ENCODE measurements around the gene MAP2K7. TPM values are rescaled to one million over a fixed set of nuclear protein-coding genes. Genes with fewer than 3 reads are reported as not detected.

The MAP2K7 gene
- total and polyA plus RNA-seq, 3 experiments from 2014 or later = 2.0 to 38.3 (median 35.9) TPM

- Mint-ChIP-seq H3K4me1 (peaks cover 33 to 52% (median 35%) of the 10 kb centered on the region in 3 donors), H3K4me3 (peak overlapping the region; percentile 66 to 90 (median 71)), H3K9me3 (peaks cover 0 to 2% (median 0%) of the 10 kb centered on the region in 5 donors), H3K27me3 (peaks cover 16 to 37% of the 10 kb centered on the region in 2 donors), H3K27ac (peak overlapping the region in 2 of 8 donors; percentile 72 to 76), H3K36me3 (no peaks in the 10 kb centered on the region)
- H3K4me3 ChIP-seq (ENCODE audit: low read length) = peak overlapping the region; percentile 34
- peak overlapping the region; percentile 59 for H3K27ac ChIP-seq (ENCODE audit: low read depth, low read length)
- H3K9me3 ChIP-seq (ENCODE audit: low read length) = no peaks in the 10 kb centered on the region
- no peaks in the 10 kb centered on the region for H3K36me3 ChIP-seq (ENCODE audit: insufficient read depth, low read length)
- peak; percentile 45 to 76 (median 52) for DNase-seq
- H3K4me1 ChIP-seq (ENCODE audit: insufficient read depth, low read length) = peaks cover 37% of the 10 kb centered on the region
- POLR2A ChIA-PET = interaction anchor here (0.9 to 2.2 kb wide), 5 partner anchors 11 to 190 kb away, joined by 3 to 16 read pairs (median 6); partner anchors contain the start of genes MAP2K7, SNAPC2, TIMM44 and TRAPPC5
- H3K27me3 ChIP-seq (ENCODE audit: insufficient read depth, low read length, poor library complexity, severe bottlenecking) = peaks cover 24% of the 10 kb centered on the region
- CTCF ChIA-PET = interaction anchor here (0.6 to 2.2 kb wide), 25 partner anchors 9 to 521 kb away, joined by 3 to 37 read pairs (median 4); partner anchors contain the start of genes ARHGEF18, LRRC8E, MAP2K7 and MCEMP1
These were observed 33.7 kb upstream of the MAP2K7 start for GRCh38 chr19:7869910-7870511.

- H3K4me3 Mint-ChIP-seq = peak overlapping the region; percentile 24 to 90 (median 69)
- POLR2A ChIA-PET = no interaction called here
- H3K4me1 Mint-ChIP-seq = peaks cover 26 to 46% (median 28%) of the 10 kb centered on the region in 3 donors
These were observed 32.9 kb upstream of the MAP2K7 start for GRCh38 chr19:7870571-7871436.

GRCh38 chr19:7871437-7872305, 32.0 kb upstream of the MAP2K7 start:
- H3K27ac ChIP-seq (ENCODE audit: low read depth, low read length) = peak overlapping the region; percentile 57
- peaks cover 31% of the 10 kb centered on the region for H3K4me1 ChIP-seq (ENCODE audit: insufficient read depth, low read length)
- peak overlapping the region in 5 of 8 donors; percentile 14 to 73 (median 27) for H3K27ac Mint-ChIP-seq
- ChIA-PET CTCF (no interaction called here), POLR2A (no interaction called here)
- H3K36me3 ChIP-seq (ENCODE audit: insufficient read depth, low read length) = no peaks in the 10 kb centered on the region
- peaks cover 26 to 46% (median 28%) of the 10 kb centered on the region in 3 donors for H3K4me1 Mint-ChIP-seq
- peaks cover 24% of the 10 kb centered on the region for H3K27me3 ChIP-seq (ENCODE audit: insufficient read depth, low read length, poor library complexity, severe bottlenecking)
- peaks cover 19 to 34% of the 10 kb centered on the region in 2 donors for H3K27me3 Mint-ChIP-seq
- peak overlapping the region; percentile 24 to 83 (median 67) for H3K4me3 Mint-ChIP-seq
- peak; percentile 72 to 87 (median 82) for DNase-seq
- peaks cover 0 to 2% (median 0%) of the 10 kb centered on the region in 5 donors for H3K9me3 Mint-ChIP-seq
- no peaks in the 10 kb centered on the region for H3K9me3 ChIP-seq (ENCODE audit: low read length)
- no peaks in the 10 kb centered on the region for H3K36me3 Mint-ChIP-seq
- peak overlapping the region; percentile 39 for H3K4me3 ChIP-seq (ENCODE audit: low read length)

More at GRCh38 chr19:7870571-7871436, 32.9 kb upstream of the MAP2K7 start:
- H3K27ac Mint-ChIP-seq = peak overlapping the region in 4 of 8 donors; percentile 16 to 73 (median 29)
- peaks cover 19 to 30% of the 10 kb centered on the region in 2 donors for H3K27me3 Mint-ChIP-seq
- peaks cover 0 to 2% (median 0%) of the 10 kb centered on the region in 5 donors for H3K9me3 Mint-ChIP-seq
- Histone ChIP-seq H3K27me3 (ENCODE audit: insufficient read depth, low read length, poor library complexity, severe bottlenecking) (peaks cover 24% of the 10 kb centered on the region), H3K4me3 (ENCODE audit: low read length) (no peak overlapping the region), H3K4me1 (ENCODE audit: insufficient read depth, low read length) (peaks cover 31% of the 10 kb centered on the region), H3K27ac (ENCODE audit: low read depth, low read length) (peak overlapping the region; percentile 57), H3K36me3 (ENCODE audit: insufficient read depth, low read length) (no peaks in the 10 kb centered on the region), H3K9me3 (ENCODE audit: low read length) (no peaks in the 10 kb centered on the region)
- CTCF ChIA-PET = no interaction called here
- H3K36me3 Mint-ChIP-seq = no peaks in the 10 kb centered on the region
- peak; percentile 23 to 75 (median 48) for DNase-seq

GRCh38 chr19:7872306-7873204, 31.1 kb upstream of the MAP2K7 start:
- H3K36me3 ChIP-seq (ENCODE audit: insufficient read depth, low read length) = no peaks in the 10 kb centered on the region
- H3K36me3 Mint-ChIP-seq = no peaks in the 10 kb centered on the region
- H3K4me1 Mint-ChIP-seq = peaks cover 26 to 46% (median 28%) of the 10 kb centered on the region in 3 donors

GRCh38 chr19:7873304-7874075, 30.2 kb upstream of the MAP2K7 start:
- peak overlapping the region in 5 of 7 donors; percentile 60 to 85 (median 76) for H3K4me3 Mint-ChIP-seq
- H3K4me1 ChIP-seq (ENCODE audit: insufficient read depth, low read length) = peaks cover 27% of the 10 kb centered on the region
- H3K27ac ChIP-seq (ENCODE audit: low read depth, low read length) = no peak overlapping the region
- peaks cover 24% of the 10 kb centered on the region for H3K27me3 ChIP-seq (ENCODE audit: insufficient read depth, low read length, poor library complexity, severe bottlenecking)
- ChIA-PET POLR2A (no interaction called here), CTCF (no interaction called here)
- DNase-seq = no peak
- peaks cover 23 to 42% (median 23%) of the 10 kb centered on the region in 3 donors for H3K4me1 Mint-ChIP-seq
- H3K36me3 ChIP-seq (ENCODE audit: insufficient read depth, low read length) = no peaks in the 10 kb centered on the region
- no peaks in the 10 kb centered on the region for H3K9me3 ChIP-seq (ENCODE audit: low read length)
- H3K36me3 Mint-ChIP-seq = no peaks in the 10 kb centered on the region
- no peak overlapping the region for H3K27ac Mint-ChIP-seq
- peaks cover 19 to 29% of the 10 kb centered on the region in 2 donors for H3K27me3 Mint-ChIP-seq
- no peak overlapping the region for H3K4me3 ChIP-seq (ENCODE audit: low read length)
- H3K9me3 Mint-ChIP-seq = peaks cover 0 to 2% (median 0%) of the 10 kb centered on the region in 5 donors

More at GRCh38 chr19:7872306-7873204, 31.1 kb upstream of the MAP2K7 start:
- peaks cover 24% of the 10 kb centered on the region for H3K27me3 ChIP-seq (ENCODE audit: insufficient read depth, low read length, poor library complexity, severe bottlenecking)
- H3K27ac ChIP-seq (ENCODE audit: low read depth, low read length) = no peak overlapping the region
- ChIA-PET CTCF (no interaction called here), POLR2A (no interaction called here)
- no peaks in the 10 kb centered on the region for H3K9me3 ChIP-seq (ENCODE audit: low read length)
- H3K4me1 ChIP-seq (ENCODE audit: insufficient read depth, low read length) = peaks cover 31% of the 10 kb centered on the region
- no peak for DNase-seq
- H3K4me3 ChIP-seq (ENCODE audit: low read length) = no peak overlapping the region
- Mint-ChIP-seq H3K27ac (peak overlapping the region in 1 of 8 donors; percentile 16), H3K9me3 (peaks cover 0 to 2% (median 0%) of the 10 kb centered on the region in 5 donors), H3K4me3 (peak overlapping the region in 6 of 7 donors; percentile 32 to 69 (median 57)), H3K27me3 (peaks cover 19 to 30% of the 10 kb centered on the region in 2 donors)

- Mint-ChIP-seq H3K27ac (no peak within 1 kb of the TSS), H3K27me3 (peaks cover 19 to 29% of the 10 kb centered on the region in 2 donors), H3K36me3 (no peaks in the 10 kb centered on the region), H3K4me3 (peak within 1 kb of the TSS in 6 of 7 donors; percentile 32 to 85 (median 68)), H3K4me1 (peaks cover 19 to 36% (median 20%) of the 10 kb centered on the region in 3 donors), H3K9me3 (peaks cover 0 to 2% (median 0%) of the 10 kb centered on the region in 5 donors)
- POLR2A ChIA-PET = no interaction called here
- Histone ChIP-seq H3K27me3 (ENCODE audit: insufficient read depth, low read length, poor library complexity, severe bottlenecking) (peaks cover 24% of the 10 kb centered on the region), H3K36me3 (ENCODE audit: insufficient read depth, low read length) (no peaks in the 10 kb centered on the region), H3K4me3 (ENCODE audit: low read length) (peak within 1 kb of the TSS; percentile 26), H3K4me1 (ENCODE audit: insufficient read depth, low read length) (peaks cover 22% of the 10 kb centered on the region), H3K9me3 (ENCODE audit: low read length) (no peaks in the 10 kb centered on the region), H3K27ac (ENCODE audit: low read depth, low read length) (no peak within 1 kb of the TSS)
- CTCF ChIA-PET = interaction anchor here (0.7 to 1.0 kb wide), 2 partner anchors 11 to 21 kb away, joined by 3 read pairs; no protein-coding TSS in a partner anchor
- no peak for DNase-seq
These were observed 29.4 kb upstream of the MAP2K7 start, which contains the start of gene PRR36 for GRCh38 chr19:7874076-7874896. Gene PRR36 (minus strand): TSS chr19:7874390. CDS start chr19:7873689, 701 bp downstream.

Data from CD8-positive, alpha-beta memory T cell (primary cell).